ENCODE results near the gene EDDM13.
A peak's percentile ranks its signal among the peaks of the same experiment; 100 is the strongest.
"Not testable (repeated sequence)": the region's sequence is repeated elsewhere in the genome, so short reads cannot be mapped to it uniquely, and the experiment has no call there.

Gene EDDM13, protein sequence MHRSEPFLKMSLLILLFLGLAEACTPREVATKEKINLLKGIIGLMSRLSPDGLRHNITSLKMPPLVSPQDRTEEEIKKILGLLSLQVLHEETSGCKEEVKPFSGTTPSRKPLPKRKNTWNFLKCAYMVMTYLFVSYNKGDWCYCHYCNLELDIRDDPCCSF

DNA sequence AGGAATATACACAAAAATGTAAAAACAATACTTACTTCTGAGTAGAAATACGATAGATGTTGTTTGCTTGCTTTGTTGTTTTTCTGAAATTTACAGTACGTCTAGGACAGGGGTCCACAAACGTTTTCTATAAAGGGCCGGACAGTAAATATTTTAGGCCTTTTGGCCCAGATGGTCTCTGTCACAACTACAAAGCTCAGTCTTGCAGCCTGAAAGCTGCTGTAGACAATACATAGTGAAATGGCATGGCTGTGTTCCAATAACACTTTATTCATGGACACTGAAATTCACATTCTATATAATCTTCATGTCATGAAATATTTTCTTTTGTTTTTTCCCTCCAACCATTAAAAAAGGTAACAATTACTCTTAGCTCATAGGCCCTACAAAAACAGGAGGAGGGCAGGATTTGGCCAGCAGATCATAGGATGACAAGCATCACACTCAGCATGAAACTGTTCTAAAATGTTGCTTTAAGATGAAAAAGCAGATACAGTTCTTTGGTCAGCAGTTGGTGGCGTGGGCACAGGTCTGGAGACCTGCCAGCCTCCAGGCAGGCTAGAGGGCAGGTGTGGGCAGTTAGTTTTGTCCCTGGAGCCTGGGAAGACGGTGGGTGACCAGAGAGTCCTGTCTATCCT lies at the start of gene EDDM13:
Gene EDDM13 (plus strand): TSS at position 588 of the 638 bp plus-strand sequence. CDS start 87 bp downstream, outside the sequence.
- no peak for DNase-seq

DNA sequence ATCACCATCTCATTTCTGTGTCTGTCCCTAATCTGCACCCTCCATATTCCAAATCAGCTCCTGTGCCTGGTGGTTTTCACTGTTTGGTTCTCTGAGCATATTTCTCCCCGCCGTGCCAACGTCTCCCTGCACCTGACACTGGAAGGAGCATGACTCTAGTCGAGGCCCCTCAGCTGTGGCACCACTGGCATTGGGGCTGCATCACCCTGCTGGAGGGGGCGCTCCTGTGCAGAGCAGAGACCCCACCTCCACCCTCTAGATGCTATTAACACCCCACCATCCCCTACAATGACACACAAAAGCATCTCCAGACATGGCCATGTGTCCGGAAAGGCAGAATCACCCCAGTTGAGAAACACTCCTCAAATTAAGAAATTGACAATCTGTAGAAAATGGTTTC lies 49.6 kb upstream of the EDDM13 start:
- DNase-seq: no peak

DNA sequence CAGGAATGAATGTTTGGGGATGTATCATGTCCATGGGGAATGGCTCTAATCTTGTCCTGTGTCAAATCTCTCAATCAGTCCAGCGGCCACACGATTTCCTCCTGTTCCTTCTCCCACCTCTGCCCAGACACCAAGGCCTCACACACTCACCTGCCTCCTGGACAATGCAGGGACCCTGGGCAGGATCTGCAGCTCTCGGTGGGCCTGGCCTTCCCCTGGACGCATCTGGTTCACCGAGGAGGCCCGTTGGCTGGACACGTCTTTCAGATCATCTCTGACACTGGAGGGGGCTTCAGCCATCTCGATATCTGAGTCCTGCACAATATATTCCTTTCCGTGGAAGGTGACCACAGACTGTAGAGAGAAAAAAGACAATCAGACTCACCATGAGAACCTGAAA lies 49.1 kb upstream of the EDDM13 start:
- no peak for DNase-seq

DNA sequence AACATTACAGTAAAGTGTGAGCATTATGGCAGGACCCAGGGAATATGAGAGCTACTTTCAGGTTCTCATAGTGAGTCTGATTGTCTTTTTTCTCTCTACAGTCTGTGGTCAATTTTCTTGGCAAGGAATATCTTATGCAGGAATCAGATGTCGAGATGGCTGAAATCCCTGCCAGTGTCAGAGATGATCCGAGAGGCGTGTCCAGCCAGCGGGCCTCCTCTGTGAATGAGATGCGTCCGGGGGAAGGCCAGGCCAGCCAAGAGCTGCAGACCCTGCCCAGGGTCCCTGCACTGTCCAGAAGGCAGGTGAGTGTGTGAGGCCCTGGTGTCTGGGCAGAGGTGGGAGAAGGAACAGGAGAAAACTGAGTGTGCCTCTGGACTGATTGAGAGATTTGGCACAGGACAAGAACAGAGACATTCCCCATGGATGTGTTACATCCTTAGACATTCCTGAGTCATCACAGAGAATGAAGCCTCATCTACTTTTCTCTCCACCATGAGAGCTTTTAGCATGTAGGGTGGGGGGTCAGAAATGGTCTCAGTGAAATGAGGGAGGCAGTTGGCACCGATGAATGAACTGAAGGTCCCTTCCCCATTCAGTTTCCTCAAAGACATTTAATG lies 27.3 kb upstream of the EDDM13 start:
- no peak for DNase-seq

DNA sequence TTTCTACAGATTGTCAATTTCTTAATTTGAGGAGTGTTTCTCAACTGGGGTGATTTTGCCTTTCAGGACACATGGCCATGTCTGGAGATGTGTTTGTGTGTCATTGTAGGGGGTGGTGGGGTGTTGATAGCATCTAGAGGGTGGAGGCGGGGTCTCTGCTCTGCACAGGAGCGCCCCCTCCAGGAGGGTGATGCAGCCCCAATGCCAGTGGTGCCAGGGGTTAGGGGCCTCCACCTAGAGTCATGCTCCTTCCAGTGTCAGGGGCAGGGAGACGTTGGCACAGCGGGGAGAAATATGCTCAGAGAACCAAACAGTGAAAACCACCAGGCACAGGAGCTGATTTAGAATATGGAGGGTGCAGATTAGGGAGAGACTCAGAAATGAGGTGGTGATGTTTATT lies 26.8 kb upstream of the EDDM13 start:
- not testable (repeated sequence) for DNase-seq

DNA sequence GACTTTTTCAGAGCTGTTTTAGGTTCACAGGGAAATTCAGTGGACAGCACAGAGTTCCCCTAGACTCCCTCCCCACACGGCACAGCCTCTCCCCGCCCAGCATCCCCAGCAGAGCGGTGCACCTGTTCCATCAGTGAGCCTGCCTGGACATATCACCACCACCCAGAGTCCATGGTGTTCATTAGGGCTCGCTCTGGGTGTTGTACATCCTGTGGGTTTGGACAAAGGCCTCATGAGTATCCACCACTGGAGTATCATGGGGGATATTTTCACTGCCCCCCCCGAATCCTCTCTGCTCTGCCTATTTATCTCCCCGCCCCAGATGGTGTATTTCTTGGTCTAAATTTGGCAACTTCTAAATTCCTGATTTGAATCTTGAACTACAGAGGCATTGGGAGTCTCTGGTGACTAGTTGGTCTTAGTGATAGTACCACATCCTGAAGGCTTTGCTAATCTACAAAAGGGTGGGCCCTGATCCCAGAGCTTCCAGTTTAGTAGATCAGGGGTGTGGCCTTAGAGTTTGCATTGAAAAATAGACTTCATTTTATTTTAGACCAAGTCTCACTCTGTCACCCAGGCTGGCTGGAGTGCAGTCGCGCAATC lies 23.7 kb upstream of the EDDM13 start:
- not testable (repeated sequence) for DNase-seq

DNA sequence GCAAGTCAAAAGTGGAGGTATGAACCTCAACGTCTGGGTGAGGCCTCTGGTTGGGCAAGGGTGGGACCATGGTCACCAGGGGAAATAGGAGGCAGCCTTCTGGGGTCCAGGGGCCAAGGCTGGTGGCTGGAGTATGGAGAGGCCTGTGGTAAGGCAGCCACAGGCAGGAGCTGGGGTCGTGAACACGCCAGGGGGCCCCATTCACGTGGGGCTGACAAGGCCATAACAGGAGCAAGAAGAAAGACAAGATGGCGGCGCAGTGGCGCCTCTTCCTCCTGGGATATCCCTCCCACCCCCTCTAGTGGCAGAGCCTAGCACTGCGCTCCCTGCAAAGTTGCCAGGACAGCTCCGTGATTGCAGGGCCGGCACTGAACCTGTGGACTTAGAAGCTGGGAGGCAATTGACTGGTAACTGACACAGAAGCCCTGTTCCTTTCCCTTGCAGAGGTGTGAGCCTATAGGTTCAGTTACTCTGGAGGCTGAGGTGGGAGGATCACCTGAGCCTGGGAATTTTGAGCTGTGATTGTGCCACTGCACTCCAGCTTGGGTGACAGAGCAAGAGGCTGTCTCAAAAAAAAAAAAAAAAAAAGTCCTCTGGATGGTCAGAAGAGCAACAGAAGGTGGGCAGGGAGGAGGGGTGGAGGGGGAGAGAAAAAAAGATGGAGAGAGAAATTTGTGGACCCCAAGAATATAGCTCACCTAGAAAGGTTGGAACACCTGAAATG lies 19.7 kb upstream of the EDDM13 start:
- peak; percentile 44 to 68 for DNase-seq

DNA sequence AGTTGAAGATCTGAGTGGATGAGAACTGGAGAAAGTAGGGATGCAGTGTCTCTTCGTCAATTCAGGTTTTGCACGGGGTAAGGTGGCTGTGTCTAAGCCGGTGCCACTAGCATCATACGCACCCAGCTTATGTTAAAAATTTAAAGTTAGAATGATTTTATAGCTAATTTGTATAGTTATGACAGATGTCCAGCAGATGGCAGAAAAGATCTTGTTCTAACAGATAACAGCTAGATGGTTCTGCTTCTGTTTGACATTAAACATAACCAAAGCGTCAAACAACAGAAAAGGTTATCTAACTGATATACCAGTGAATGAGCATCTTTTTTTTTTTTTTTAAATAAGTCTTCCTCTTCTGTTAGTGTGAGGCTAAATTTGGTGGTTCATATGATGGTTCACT lies 18.8 kb upstream of the EDDM13 start:
- peak in 1 of 2 donors; percentile 8 for DNase-seq

DNA sequence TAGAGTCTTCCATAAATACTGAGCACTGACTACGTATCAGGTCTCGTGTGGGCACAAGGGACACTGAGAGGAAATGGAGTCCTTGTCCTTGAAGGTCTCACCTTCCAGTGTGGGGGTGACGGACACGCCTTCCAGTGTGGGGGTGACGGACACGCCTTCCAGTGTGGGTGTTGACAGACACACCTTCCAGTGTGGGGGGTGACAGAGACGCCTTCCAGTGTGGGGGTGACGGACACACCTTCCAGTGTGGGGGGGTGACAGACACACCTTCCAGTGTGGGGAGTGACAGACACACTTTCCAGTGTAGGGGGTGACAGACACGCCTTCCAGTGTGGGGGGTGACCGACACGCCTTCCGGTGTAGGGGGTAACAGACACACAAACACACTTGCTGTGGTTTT lies 14.3 kb upstream of the EDDM13 start:
- no peak for DNase-seq

DNA sequence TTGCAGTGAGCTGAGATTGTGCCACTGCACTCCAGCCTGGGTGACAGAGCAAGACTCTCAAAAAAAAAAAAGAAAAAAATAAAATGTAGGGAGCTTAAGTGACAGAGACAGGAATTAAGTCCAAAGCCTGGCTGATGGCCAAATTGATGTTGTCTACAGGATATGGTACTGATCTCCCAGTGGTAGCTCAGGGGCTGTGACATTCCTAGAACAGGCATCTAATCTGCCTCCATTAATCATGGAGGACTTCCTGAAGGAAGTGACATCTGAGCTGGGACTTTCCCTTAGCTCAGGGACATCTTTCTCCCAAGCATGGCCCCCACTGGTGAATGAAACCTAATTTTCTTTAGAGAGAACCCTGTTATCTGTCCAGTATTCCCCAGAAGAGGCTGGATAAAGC lies 11.4 kb upstream of the EDDM13 start:
- DNase-seq: no peak

DNA sequence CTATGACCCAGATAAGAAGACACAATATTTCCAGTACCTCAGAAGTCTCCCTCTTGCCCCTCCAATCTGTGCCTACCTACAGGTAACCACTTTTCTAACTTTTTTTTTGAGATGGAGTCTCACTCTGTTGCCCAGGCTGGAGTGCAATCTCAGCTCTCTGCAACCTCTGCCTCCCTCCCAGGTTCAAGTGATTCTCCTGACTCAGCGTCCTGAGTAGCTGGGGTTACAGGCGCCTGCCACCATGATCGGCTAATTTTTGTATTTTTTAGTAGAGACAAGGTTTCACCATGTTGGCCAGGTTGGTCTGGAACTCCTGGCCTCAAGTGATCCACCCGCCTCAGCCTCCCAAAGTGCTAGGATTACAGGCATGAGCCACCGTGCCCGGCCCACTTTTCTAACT lies 10.6 kb upstream of the EDDM13 start:
- not testable (repeated sequence) for DNase-seq

DNA sequence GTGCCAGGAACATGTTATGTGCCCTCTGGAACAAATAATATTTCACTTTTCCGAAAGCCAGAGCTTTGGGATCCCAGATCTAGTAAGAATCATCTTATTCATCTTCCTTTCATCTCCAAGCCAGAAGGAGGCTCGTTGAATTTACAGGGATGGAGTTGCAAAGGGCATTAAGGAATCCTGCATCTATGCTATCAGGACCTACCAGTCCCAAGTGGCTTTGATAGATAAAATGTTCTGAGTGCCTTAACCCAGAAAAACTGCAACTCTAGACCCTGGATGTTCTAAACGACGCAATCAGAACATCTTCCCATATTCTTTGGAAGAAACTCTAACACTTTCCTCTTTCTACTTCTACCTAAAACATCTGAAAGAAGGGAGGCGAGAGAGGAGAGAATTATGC lies 9.2 kb upstream of the EDDM13 start:
- no peak for DNase-seq

DNA sequence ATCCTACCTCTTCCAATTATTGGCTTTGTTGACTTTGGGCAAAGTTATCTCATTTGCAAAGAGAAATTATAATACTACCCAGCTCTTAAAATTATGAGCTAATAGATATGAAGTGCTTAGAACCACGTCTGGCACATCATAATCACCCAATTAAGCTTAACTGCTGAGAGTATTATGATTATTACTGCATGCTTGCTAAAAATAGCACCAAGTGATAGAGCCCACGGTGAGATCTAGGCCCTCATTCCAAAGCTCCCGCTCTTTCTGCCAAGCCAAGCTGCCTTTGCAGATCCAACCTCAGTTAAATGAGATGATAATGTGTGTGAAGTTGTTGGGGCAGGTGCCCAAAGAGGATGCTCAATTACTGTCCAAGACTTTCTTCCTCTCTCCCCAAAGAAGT lies 6.5 kb upstream of the EDDM13 start:
- no peak for DNase-seq

DNA sequence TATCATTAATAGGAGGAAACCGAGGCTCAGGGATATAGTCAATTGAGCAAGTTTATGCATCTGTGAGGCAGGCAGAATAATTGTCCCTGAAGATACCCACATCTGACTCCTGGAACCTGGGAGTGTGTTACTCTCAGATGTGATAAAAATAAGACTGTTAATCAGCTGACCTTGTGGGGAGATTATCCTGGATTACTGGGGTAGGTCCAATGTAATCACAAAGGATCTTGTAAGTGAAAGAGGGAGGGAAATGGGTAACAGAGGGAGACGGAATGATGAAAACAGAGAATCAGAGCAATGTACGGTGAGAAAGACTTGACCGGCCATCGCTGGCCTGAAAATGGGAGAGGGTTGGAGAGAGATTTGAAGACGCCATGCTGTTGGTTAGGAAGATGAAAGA lies 3.2 kb upstream of the EDDM13 start:
- DNase-seq: no peak

DNA sequence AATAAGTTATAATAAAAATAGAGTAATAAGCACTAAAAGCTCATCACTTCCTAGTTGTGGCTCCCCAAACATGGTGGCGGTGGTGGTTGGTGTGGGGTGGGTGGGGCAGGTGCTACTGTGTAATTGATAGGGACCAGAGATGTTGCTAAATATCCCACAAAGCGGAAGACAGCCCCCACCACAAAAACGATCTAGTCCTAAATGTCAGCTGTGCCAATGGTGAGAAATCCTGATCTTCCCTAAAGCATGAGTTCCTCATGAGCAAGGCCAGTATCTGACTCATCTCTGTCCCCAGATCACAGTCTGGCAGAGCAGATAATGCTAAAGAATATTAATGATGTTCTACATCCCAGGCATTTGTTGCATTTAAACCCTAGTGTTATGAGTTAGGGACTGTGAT lies 1.9 kb upstream of the EDDM13 start:
- no peak for DNase-seq

DNA sequence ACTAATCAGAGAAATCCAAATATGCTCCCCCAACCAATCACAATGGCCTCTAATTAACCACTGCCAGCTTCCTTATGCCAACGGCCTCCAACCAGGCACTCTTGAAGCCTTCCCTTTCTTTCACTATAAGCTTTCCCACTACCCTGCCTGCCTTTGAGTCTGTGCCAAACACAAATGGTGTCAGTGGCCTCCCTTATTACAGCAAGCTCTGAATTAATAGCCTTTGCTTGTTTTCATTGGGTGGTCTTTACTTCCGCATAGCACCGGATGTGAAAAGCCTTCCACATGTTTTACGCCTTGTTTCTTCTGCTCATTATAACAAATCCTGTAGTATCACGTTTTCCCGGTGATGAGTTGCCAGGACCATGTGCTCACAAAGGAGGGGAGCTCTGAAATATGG lies 1.4 kb upstream of the EDDM13 start:
- DNase-seq: no peak

DNA sequence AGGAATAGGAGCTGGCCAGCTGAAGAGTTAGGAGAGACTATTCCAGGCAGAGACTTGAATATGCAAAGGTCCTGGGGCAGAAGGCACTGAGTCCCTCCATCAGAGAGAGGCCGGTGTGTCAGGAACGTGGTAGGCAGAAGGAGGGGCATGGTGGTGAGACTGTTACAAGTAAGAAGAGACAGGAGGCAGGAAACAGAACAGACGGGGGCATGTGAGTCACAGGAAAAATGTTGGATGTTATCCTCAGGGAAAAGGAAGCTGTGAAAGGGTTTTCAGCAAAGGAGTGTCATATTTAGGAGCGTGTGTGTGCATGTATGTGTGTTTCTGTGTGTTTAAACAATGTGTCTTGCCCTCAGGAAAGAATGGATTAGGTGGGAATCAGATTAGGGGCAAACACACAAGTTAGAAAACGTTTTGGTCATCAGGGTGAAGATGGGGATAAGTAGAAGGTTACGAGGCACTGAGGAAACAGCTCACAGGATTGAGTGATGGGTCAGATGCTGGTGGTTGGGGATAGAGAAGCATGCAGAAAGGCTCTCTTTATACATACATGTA lies 1.1 kb downstream of the EDDM13 start:
- no peak for DNase-seq

DNA sequence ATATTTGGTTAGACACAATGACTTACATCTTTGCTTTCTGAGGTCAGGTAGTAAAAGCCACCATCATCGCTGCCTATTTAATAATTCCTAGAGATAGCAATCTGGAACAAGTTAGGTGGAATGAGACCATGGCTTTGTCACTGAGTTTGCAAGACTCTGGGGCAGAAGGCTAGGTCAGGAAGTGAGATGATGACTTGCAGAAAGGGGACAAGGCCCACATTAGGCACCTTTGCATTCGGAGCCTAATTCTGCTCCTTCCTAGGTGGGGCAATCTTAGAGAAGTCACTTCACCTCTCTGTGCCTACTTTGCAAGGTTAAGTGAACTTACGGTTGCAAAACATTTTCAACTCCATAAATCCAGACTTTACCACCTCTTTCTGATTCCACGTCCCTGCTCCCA lies 10.3 kb downstream of the EDDM13 start:
- DNase-seq: no peak

DNA sequence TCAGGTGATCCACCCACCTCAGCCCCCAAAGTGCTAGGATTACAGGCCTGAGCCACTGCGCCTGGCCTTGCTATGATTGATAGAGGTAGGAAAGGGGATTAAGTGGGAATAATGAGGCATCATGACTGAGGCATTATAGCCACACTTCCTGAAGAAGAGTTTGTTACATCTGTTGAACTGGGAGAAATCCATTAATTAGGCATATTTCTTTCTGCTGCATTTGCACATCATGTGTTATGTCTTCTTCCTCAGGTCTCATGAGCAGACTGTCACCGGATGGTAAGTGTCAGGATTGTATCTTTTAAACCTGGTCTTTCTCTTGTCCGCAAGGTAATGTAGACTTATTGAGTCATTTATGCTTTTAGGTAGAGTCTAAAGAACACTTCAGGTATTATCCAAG lies 12.2 kb downstream of the EDDM13 start:
- no peak for DNase-seq

DNA sequence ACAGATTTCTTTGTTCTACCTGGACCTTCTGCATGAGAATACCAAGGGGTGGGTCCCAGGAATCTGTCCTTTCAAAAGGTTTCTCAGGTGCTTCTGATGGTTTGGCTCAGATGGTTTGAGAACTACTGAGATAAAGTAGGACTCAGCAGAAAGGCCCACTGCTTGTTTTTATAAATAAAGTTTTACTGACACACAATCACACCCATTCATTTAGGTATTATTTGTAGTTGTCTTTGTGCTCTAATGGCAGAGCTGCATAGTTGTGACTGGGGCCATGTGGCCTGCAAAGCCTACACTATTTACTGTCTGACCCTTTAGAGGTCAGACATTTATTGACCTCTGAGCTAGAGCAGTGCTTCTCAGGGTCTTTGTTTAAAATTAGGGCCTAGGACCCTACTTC lies 17.6 kb downstream of the EDDM13 start:
- no peak for DNase-seq

DNA sequence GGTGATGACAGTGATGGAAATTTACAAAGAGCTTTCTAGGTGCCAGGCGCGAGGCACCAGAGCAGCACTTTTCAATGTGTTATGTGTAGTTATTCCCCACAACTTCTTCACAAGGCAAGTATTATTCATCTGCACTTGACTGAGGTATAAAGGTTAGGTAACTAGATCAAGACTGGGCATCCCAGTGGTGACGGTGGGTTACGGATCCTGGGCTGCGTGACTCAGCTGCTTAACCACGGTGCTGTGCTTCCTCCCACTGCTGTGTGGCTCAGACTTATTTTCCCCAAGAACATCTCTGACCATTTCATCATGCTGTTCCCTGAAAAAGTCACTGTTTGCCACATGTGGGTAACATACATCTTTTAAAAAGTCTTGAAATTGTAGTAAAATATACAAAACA lies 19.3 kb downstream of the EDDM13 start:
- no peak for DNase-seq

DNA sequence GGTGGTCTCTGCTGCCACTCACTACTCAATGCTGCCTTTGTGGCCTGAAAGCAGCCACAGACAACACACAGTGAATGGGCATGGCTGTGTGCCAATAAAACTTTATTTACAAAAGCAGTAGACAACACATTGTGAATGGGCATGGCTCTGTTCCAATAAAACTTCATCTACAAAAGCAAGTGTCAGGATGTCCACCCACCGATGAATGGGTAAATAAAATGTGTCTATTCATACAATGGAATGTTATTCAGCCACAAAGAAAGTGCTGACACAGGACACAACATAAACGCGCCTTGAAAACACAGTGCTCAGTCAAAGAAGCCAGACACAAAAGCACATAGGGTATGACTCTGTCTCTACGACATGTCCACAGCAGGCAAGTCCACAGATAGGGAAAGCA lies 22.0 kb downstream of the EDDM13 start:
- no peak for DNase-seq

Data from activated CD4-positive, alpha-beta T cell treated with anti-CD3 and anti-CD28 coated beads for 4 hours (primary cell).